GM12873 (cell line): ENCODE results near the gene DLEU7.

Source experiments
- CTCF ChIP-seq: IDR thresholded peaks from 2 replicates; pipeline ENCODE4 v1.5.1; 2012; ENCODE audit warnings: low read depth, mild to moderate bottlenecking, moderate library complexity, low read length, control low read depth; ENCODE audit not compliant: insufficient read depth; ENCODE audit errors: missing control alignments

Gene DLEU7

DNA sequence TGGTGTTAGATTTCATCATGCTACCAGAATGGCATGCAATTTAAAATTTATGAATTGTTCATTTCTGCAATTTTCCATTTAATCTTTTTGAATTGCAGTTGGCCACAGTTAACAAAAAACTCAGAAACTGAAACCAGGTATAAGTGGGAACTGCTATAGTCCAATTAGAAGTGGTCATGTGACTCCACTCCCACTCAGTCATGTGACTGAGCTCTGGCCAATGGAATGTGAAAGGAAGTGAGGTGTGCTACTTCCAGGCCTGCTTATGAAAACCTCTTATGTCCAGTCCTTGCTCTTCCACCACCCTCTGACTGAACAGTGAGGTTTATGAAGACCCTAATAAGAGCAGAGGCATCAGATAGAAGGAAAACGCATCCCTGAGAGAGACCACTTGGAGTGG is 47.0 kb downstream of the DLEU7 start:
- no peak for TF ChIP-seq CTCF

GRCh38 chr13:50794226-50794625 is 49.3 kb downstream of the DLEU7 start:
- TF ChIP-seq CTCF = no peak

- TF ChIP-seq CTCF = no peak
Measured at GRCh38 chr13:50793026-50793425, 50.5 kb downstream of the DLEU7 start.

DNA sequence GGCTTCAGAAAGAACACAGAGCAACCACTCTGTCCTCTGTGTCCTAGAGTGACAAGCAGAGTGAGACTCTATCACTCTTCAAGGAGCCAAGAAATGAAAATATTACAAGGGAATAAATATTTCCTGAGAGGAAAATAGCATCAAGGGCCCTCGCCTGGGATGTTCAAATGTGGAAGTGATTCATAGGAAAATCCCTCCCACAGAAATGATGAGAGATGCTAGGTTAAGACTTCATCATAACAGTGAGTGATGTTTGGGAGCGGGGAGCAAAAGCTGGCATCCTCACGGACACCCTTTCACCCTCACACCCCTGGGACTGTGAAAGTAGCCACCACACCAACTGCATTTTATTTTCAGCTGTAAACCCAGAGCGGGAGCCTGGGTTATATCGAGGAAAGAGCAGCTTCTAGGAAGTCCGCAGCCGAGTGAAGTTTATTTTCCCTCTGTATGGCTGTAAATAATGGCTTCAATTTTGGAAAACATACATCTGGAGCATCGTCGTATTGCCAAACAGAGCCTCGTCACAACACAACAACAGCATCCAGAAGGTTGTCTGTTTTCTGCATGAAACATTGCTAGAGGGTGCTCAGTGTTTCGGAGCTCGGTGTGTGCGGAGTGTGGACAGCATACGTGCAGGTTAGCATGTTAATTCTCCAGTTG is 54.8 kb downstream of the DLEU7 start:
- no peak for TF ChIP-seq CTCF

DNA sequence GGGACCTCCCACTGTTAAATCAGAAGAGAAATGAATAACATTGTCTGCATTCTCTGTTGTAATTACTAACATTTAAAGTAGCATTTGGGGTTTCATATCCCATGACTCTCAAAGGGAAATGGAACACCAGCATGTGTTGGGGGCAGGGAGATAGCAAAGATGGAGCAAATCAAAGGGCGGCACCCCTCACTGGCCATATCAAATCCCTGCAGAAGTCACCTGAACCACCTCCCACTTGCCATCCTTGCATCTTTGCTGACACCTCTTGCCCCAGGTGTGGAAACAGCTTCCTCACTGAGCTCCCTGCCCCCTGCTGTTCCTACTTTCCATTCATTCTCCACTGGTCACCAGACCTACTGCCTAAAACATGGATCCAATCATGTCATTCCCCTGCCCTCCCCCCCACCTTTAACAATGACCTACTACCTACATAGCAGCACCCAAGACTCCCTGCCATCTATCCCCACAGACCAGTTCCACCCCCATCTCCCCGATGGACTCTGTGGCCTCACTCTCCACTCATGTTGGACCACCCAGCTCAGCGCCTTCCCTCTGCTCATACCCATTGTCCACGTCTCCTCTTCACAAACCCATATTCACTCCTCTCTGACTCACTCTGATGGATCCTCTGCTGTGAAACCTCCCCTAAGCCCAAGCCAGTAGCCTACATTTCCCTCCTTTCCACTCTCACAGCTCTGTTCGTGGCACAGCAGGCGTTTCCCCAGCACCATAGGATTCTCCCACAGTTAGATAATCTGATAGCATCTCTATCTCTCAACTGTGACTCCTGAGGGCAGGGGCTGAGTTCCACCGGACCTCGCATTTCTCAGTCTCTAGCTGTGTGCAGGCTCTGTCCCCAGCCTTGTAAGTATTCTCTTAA is 55.9 kb downstream of the DLEU7 start:
- no peak for TF ChIP-seq CTCF

DNA sequence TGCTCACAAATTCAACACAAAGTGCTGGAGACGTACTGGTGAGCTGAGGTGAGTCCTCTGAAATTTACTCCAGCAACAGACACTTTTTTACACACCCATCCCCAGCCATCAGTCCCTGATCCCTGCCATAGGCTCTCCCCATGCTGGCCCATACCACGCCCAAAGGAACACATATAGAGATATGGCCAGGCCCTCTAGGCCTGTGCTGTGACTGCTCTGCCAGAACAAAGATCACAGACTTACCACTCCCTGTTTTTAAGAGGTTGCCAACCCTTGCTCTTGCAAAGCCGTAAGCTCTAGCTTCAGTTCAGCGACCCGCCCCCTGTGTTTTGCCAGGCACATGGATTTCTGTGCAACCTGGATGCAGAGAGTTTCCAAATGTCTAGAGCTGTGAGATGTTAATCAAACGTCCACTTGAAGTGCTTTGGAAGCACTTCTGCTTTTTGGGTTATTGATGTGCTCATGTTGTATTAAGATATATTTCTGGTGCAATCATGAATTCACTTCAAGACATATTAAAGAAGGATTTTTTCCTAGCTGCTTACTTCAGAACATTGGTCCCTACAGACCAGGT is 59.7 kb downstream of the DLEU7 start:
- no peak for TF ChIP-seq CTCF

DNA sequence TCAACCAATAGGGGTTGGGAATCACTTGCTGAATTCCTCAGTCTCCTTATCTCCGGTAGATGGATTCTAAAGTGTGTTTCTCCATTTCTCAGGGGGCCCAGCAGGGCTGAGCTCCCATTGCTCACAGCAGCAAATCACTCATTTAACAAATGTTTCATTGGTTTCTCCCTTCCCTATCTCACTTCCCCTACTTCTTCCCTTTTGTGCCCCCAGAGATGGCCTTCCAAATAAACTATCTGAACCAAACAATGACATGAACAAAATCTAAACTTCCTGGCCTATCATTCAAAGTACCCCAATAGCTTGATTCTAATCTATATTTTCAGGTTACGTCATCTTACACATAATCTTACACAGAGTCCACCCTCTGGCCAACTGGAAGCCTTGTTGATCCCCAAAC is 60.4 kb downstream of the DLEU7 start:
- TF ChIP-seq CTCF = no peak
